ENCODE data around the gene NPTXR. TPM values are rescaled to one million over a fixed set of nuclear protein-coding genes. Genes with fewer than 3 reads are reported as not detected.

NPTXR gene
- total RNA-seq, 1 experiment from 2014 or later = 12.8 TPM

DNA sequence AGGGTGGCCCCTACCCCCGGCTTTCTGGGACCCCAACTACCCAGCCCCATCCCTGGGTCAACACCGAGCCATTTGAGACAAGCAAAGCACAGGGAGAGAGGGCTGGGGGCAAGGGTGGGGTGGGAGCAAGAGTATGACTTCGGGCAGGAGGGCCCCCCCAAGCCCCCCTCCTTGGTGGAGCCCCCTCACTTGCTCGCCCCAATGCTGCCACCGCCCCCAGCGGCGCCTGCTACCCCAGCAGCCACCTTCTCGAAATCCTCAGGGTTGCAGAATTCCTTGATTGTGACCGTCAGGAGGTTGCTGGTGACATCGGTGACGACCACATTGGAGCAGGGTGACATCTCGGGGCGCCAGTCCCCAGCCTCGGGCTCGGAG lies 22.2 kb upstream of the NPTXR start:
- DNase-seq (ENCODE audit: low read depth, low spot score) = no peak
- Histone ChIP-seq H3K9me2 (ENCODE audit: insufficient read depth) (no peaks in the 10 kb centered on the region), H3K4me2 (ENCODE audit: low read length) (no peak overlapping the region), H3K36me3 (ENCODE audit: control insufficient read depth in 1 of 2, insufficient read depth in 2 of 2, low read length in 2 of 2) (peaks cover 20 to 36% of the 10 kb centered on the region in 2 experiments), H2AFZ (ENCODE audit: low read depth, low read length, poor library complexity, severe bottlenecking) (no peak overlapping the region), H4K20me1 (ENCODE audit: insufficient read depth) (no peaks in the 10 kb centered on the region), H3K27ac (ENCODE audit: low read depth, low read length) (no peak overlapping the region), H3K9ac (ENCODE audit: low read length) (no peak overlapping the region), H3K27me3 (ENCODE audit: insufficient read depth, low read length) (no peaks in the 10 kb centered on the region), H3K79me2 (ENCODE audit: insufficient read depth, low read length) (peaks cover 47% of the 10 kb centered on the region), H3K4me3 (replicated peaks in 1 of 2; ENCODE audit: low read depth in 1 of 2, low read length in 2 of 2) (no peak overlapping the region), H3K9me3 (ENCODE audit: control insufficient read depth in 1 of 2, insufficient read depth in 1 of 2, low read depth in 1 of 2, low read length in 2 of 2) (no peaks in the 10 kb centered on the region), H3K4me1 (ENCODE audit: control insufficient read depth in 1 of 2, insufficient read depth in 2 of 2, low read length in 2 of 2) (peaks cover 6 to 24% of the 10 kb centered on the region in 2 experiments; a peak in 3 of 4 replicates)
- no TSS peak for BruUV-seq (replicated peaks)
- POLR2A ChIA-PET = interaction anchor here (0.5 kb wide), 1 partner anchor 852 kb away, joined by 3 read pairs; no protein-coding TSS in a partner anchor
- intact Hi-C loops (cut with micrococcal nuclease) = no loop called here
- TF ChIP-seq, protein P1, sequence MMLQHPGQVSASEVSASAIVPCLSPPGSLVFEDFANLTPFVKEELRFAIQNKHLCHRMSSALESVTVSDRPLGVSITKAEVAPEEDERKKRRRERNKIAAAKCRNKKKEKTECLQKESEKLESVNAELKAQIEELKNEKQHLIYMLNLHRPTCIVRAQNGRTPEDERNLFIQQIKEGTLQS (IDR thresholded peaks at IDR 0.05) = no peak
- TF ChIP-seq, protein P2, sequence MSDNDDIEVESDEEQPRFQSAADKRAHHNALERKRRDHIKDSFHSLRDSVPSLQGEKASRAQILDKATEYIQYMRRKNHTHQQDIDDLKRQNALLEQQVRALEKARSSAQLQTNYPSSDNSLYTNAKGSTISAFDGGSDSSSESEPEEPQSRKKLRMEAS (IDR thresholded peaks at IDR 0.05) = no peak
- TF ChIP-seq, protein P3, sequence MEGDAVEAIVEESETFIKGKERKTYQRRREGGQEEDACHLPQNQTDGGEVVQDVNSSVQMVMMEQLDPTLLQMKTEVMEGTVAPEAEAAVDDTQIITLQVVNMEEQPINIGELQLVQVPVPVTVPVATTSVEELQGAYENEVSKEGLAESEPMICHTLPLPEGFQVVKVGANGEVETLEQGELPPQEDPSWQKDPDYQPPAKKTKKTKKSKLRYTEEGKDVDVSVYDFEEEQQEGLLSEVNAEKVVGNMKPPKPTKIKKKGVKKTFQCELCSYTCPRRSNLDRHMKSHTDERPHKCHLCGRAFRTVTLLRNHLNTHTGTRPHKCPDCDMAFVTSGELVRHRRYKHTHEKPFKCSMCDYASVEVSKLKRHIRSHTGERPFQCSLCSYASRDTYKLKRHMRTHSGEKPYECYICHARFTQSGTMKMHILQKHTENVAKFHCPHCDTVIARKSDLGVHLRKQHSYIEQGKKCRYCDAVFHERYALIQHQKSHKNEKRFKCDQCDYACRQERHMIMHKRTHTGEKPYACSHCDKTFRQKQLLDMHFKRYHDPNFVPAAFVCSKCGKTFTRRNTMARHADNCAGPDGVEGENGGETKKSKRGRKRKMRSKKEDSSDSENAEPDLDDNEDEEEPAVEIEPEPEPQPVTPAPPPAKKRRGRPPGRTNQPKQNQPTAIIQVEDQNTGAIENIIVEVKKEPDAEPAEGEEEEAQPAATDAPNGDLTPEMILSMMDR (IDR thresholded peaks at IDR 0.05 in 2 of 3, conservative IDR thresholded peaks at IDR 0.05 in 1 of 3; ENCODE audit: borderline replicate concordance in 1 of 3, insufficient read depth in 1 of 3, low read depth in 2 of 3, low read length in 2 of 3) = no peak
- TF ChIP-seq CBX3 (IDR thresholded peaks at IDR 0.05; ENCODE audit: low read depth) (no peak), EGR1 (IDR thresholded peaks at IDR 0.05; ENCODE audit: low read depth) (no peak), FOSL1 (IDR thresholded peaks at IDR 0.05; ENCODE audit: low read depth) (no peak), ZFX (IDR thresholded peaks at IDR 0.05) (no peak), CEBPB (IDR thresholded peaks at IDR 0.05; ENCODE audit: low read depth) (no peak), SP1 (IDR thresholded peaks at IDR 0.05; ENCODE audit: low read depth) (no peak), POLR2A (IDR thresholded peaks at IDR 0.05; ENCODE audit: borderline replicate concordance, extremely low read depth, insufficient read depth, insufficient read length) (no peak), RAD21 (IDR thresholded peaks at IDR 0.05; ENCODE audit: low read depth) (no peak), POLR2AphosphoS5 (IDR thresholded peaks at IDR 0.05; ENCODE audit: low read depth, low read length) (no peak)
- TF ChIP-seq, protein P4, sequence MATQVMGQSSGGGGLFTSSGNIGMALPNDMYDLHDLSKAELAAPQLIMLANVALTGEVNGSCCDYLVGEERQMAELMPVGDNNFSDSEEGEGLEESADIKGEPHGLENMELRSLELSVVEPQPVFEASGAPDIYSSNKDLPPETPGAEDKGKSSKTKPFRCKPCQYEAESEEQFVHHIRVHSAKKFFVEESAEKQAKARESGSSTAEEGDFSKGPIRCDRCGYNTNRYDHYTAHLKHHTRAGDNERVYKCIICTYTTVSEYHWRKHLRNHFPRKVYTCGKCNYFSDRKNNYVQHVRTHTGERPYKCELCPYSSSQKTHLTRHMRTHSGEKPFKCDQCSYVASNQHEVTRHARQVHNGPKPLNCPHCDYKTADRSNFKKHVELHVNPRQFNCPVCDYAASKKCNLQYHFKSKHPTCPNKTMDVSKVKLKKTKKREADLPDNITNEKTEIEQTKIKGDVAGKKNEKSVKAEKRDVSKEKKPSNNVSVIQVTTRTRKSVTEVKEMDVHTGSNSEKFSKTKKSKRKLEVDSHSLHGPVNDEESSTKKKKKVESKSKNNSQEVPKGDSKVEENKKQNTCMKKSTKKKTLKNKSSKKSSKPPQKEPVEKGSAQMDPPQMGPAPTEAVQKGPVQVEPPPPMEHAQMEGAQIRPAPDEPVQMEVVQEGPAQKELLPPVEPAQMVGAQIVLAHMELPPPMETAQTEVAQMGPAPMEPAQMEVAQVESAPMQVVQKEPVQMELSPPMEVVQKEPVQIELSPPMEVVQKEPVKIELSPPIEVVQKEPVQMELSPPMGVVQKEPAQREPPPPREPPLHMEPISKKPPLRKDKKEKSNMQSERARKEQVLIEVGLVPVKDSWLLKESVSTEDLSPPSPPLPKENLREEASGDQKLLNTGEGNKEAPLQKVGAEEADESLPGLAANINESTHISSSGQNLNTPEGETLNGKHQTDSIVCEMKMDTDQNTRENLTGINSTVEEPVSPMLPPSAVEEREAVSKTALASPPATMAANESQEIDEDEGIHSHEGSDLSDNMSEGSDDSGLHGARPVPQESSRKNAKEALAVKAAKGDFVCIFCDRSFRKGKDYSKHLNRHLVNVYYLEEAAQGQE (IDR thresholded peaks at IDR 0.05; ENCODE audit: low read depth) = no peak
- TF ChIP-seq, protein P5, sequence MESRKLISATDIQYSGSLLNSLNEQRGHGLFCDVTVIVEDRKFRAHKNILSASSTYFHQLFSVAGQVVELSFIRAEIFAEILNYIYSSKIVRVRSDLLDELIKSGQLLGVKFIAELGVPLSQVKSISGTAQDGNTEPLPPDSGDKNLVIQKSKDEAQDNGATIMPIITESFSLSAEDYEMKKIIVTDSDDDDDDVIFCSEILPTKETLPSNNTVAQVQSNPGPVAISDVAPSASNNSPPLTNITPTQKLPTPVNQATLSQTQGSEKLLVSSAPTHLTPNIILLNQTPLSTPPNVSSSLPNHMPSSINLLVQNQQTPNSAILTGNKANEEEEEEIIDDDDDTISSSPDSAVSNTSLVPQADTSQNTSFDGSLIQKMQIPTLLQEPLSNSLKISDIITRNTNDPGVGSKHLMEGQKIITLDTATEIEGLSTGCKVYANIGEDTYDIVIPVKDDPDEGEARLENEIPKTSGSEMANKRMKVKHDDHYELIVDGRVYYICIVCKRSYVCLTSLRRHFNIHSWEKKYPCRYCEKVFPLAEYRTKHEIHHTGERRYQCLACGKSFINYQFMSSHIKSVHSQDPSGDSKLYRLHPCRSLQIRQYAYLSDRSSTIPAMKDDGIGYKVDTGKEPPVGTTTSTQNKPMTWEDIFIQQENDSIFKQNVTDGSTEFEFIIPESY (IDR thresholded peaks at IDR 0.05; ENCODE audit: extremely low read depth, insufficient replicate concordance, low read length) = no peak
- ATAC-seq = no peak
- RAD21 ChIA-PET (ENCODE audit: low non-redundant PET in 1 of 2, low total read pairs in 2 of 2, uncharacterized antibody in 2 of 2, unreplicated experiment in 2 of 2) = no interaction called here
- CTCF ChIA-PET = no interaction called here

All from HCT116 (cell line).